Gastrocnemius medialis (tissue), 4 donors: ENCODE measurements around the gene ZNF79. TPM values are rescaled to one million over a fixed set of nuclear protein-coding genes. Genes with fewer than 3 reads are reported as not detected.
"Not testable (repeated sequence)": the region's sequence is repeated elsewhere in the genome, so short reads cannot be mapped to it uniquely, and the experiment has no call there.

Source experiments
- ATAC-seq, 2 donors: fragments of 150-250 bp; one replicate each; pipeline ENCODE4 v1.9.1; 2016
- DNase-seq, 2 donors: peaks; one replicate each; pipeline ENCODE4 v3.0.0-alpha.2; 2019
- H3K27ac ChIP-seq, 4 donors: fragments of 200-600 bp; sonication (generic); 1 replicate in 1 of 4; 2 replicates in 3 of 4; pipeline ENCODE4 v1.5.1; 2016 to 2018; ENCODE audit warnings: mild to moderate bottlenecking in 2 of 4, moderate library complexity in 1 of 4
- H3K27me3 ChIP-seq, 3 donors: fragments of 200-600 bp; sonication (generic) in 2 of 3; 1 replicate in 1 of 3; 2 replicates in 2 of 3; pipeline versions ENCODE4 v1.5.1 to v1.6.0; 2016 to 2019; ENCODE audit warnings: mild to moderate bottlenecking in 1 of 3, moderate library complexity in 1 of 3
- H3K36me3 ChIP-seq, 2 donors: fragments of 200-600 bp; sonication (generic) in 1 of 2; one replicate each; pipeline ENCODE4 v1.5.1; 2017 to 2018
- H3K4me1 ChIP-seq, 2 donors: fragments of 200-600 bp; sonication (generic) in 1 of 2; one replicate each; pipeline ENCODE4 v1.5.1; 2016 to 2017; ENCODE audit warnings: mild to moderate bottlenecking in 2 of 2
- H3K4me3 ChIP-seq, 4 donors: fragments of 200-600 bp; sonication (generic) in 3 of 4; 1 replicate in 1 of 4; 2 replicates in 3 of 4; pipeline ENCODE4 v1.5.1; 2016 to 2019; ENCODE audit warnings: mild to moderate bottlenecking in 2 of 4
- H3K9me3 ChIP-seq, 3 donors: fragments of 200-600 bp; sonication (generic) in 2 of 3; 1 replicate in 1 of 3; 2 replicates in 2 of 3; pipeline ENCODE4 v1.5.1; 2016 to 2019
- POLR2A ChIP-seq, 2 donors: fragments of 450-650 bp; IDR thresholded peaks; one replicate each; pipeline ENCODE4 v1.6.1; 2017; ENCODE audit warnings: antibody characterized with exemption in 2 of 2, mild to moderate bottlenecking in 2 of 2, moderate library complexity in 2 of 2
- in situ Hi-C, 4 donors: fragments of 200-750 bp; cut with MboI; loops; one replicate each; pipeline versions ENCODE4 v1.15.0 to v1.8.0; 2017; ENCODE audit warnings: low sequenced_read_pairs in 4 of 4
- intact Hi-C: fragments of 100-400 bp; cut with DNase I; formaldehyde crosslinking; loops from one replicate; pipeline ENCODE4 v1.15.1; 2023; ENCODE audit warnings: low total_unique reads
- total RNA-seq, 4 donors: library from RNA; depleted of rRNA; stranded (reverse); fragments of >200 nt; gene quantifications; one replicate each; pipeline versions ENCODE4 v1.1.0 to v1.2.3, GENCODE V29; 2016
- TF ChIP-seq, protein P1 (sequence below), 5 experiments: fragments of 450-650 bp in 3 of 5; fragments of 200-600 bp in 2 of 5; sonication (generic) in 2 of 5; IDR thresholded peaks in 4 of 5; conservative IDR thresholded peaks in 1 of 5; 1 replicate in 4 of 5; 2 replicates in 1 of 5; pipeline ENCODE4 v1.5.1; 2016 to 2019; ENCODE audit warnings: antibody characterized with exemption in 5 of 5, mild to moderate bottlenecking in 3 of 5, moderate library complexity in 3 of 5

ZNF79 gene
- total RNA-seq, 4 donors from 2014 or later = 3.9 to 9.3 (median 6.4) TPM

DNA sequence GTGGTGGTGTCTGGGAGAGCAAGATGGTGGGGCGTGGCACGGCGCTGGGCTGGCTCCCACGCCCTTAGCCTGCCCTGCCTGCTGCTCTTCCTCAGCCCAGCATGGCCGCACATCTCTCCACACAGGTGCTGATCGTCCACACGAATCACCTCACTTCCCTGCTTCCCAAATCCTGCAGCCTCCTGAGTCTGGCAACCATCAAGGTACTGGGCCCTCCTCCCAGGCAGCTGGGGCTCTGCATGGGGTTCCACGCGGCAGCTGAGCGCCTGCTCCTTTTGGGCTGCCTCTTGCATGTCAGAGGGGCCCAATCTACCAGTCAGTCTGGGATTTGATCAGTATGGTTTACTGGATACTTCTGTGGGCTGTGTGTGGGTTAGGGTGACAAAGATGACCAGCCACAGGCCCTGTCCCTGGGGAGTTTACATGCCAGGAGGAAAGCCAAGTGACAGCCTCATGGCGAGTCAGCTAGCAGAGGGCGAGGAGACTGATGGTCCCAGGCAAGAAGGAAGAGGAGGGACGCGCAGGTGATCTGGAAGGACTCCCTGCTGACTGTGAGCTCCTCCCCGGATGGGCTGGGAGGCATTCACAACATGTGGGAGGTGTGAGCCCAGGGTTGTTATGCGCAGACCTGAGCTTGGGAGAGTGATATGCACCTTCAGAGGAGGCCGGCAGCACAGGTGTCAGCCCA is 33.2 kb downstream of the ZNF79 start:
- peaks cover 13 to 23% of the 10 kb centered on the region in 2 donors for H3K4me1 ChIP-seq
- no peak overlapping the region for H3K4me3 ChIP-seq
- in situ Hi-C loops = no loop called here
- no peak for DNase-seq
- no peak for ATAC-seq
- no peaks in the 10 kb centered on the region for H3K9me3 ChIP-seq
- H3K27ac ChIP-seq = no peak overlapping the region
- intact Hi-C loops = loop anchor here (10.0 kb wide), 1 partner anchor 173 kb away; no protein-coding TSS in a partner anchor
- TF ChIP-seq, protein P1, sequence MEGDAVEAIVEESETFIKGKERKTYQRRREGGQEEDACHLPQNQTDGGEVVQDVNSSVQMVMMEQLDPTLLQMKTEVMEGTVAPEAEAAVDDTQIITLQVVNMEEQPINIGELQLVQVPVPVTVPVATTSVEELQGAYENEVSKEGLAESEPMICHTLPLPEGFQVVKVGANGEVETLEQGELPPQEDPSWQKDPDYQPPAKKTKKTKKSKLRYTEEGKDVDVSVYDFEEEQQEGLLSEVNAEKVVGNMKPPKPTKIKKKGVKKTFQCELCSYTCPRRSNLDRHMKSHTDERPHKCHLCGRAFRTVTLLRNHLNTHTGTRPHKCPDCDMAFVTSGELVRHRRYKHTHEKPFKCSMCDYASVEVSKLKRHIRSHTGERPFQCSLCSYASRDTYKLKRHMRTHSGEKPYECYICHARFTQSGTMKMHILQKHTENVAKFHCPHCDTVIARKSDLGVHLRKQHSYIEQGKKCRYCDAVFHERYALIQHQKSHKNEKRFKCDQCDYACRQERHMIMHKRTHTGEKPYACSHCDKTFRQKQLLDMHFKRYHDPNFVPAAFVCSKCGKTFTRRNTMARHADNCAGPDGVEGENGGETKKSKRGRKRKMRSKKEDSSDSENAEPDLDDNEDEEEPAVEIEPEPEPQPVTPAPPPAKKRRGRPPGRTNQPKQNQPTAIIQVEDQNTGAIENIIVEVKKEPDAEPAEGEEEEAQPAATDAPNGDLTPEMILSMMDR (IDR thresholded peaks at IDR 0.05 in 4 of 5, conservative IDR thresholded peaks at IDR 0.05 in 1 of 5) = no peak
- no peak for TF ChIP-seq POLR2A (IDR thresholded peaks at IDR 0.05)
- no peaks in the 10 kb centered on the region for H3K27me3 ChIP-seq
- peaks cover 0 to 66% of the 10 kb centered on the region in 2 donors for H3K36me3 ChIP-seq

DNA sequence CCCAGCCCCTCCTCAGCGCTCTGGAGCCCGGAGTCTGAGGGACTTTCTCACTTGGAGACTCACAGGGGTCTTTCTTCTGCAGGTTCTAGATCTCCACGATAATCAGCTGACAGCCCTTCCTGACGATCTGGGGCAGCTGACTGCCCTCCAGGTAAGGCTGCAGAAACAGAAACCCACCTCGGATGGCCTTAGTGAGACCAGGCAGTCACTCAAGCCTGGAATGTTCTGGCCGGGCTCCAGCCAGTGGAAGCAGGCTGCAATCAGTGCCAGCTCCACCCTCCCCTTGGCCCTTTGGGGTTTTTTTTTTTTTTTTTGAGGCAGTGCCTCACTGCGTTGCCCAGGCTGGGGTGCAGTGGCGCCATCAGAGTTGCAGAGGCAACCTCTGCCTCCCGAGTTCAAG is 34.7 kb downstream of the ZNF79 start:
- in situ Hi-C loops = no loop called here
- Histone ChIP-seq H3K36me3 (peaks cover 0 to 81% of the 10 kb centered on the region in 2 donors), H3K4me1 (peaks cover 4 to 10% of the 10 kb centered on the region in 2 donors), H3K9me3 (no peaks in the 10 kb centered on the region), H3K4me3 (no peak overlapping the region), H3K27ac (no peak overlapping the region), H3K27me3 (no peaks in the 10 kb centered on the region)
- TF ChIP-seq POLR2A (IDR thresholded peaks at IDR 0.05) = no peak
- TF ChIP-seq, protein P1 (IDR thresholded peaks at IDR 0.05 in 4 of 5, conservative IDR thresholded peaks at IDR 0.05 in 1 of 5) = no peak
- ATAC-seq (no peak), DNase-seq (no peak)
- intact Hi-C loops = loop anchor here (10.0 kb wide), 1 partner anchor 174 kb away; no protein-coding TSS in a partner anchor

- in situ Hi-C loops = no loop called here
- TF ChIP-seq, protein P1 (IDR thresholded peaks at IDR 0.05 in 4 of 5, conservative IDR thresholded peaks at IDR 0.05 in 1 of 5) = no peak
- TF ChIP-seq POLR2A (IDR thresholded peaks at IDR 0.05) = no peak
- Histone ChIP-seq H3K9me3 (no peaks in the 10 kb centered on the region), H3K4me1 (no peaks in the 10 kb centered on the region), H3K36me3 (peaks cover 0 to 77% of the 10 kb centered on the region in 2 donors), H3K4me3 (no peak overlapping the region), H3K27ac (peak overlapping the region in 1 of 4 donors; percentile 34), H3K27me3 (no peaks in the 10 kb centered on the region)
- intact Hi-C loops = no loop called here
- ATAC-seq (no peak), DNase-seq (no peak)
Observed at GRCh38 chr9:127463382-127463781, 39.2 kb downstream of the ZNF79 start.

- intact Hi-C loops (no loop called here), in situ Hi-C loops (no loop called here)
- Histone ChIP-seq H3K4me1 (no peaks in the 10 kb centered on the region), H3K27me3 (no peaks in the 10 kb centered on the region), H3K27ac (peak overlapping the region in 1 of 4 donors; percentile 34), H3K36me3 (peaks cover 0 to 76% of the 10 kb centered on the region in 2 donors), H3K4me3 (no peak overlapping the region), H3K9me3 (no peaks in the 10 kb centered on the region)
- peak in 1 of 2 donors; percentile 45 for DNase-seq
- TF ChIP-seq POLR2A (IDR thresholded peaks at IDR 0.05) = no peak
- TF ChIP-seq, protein P1 (IDR thresholded peaks at IDR 0.05 in 4 of 5, conservative IDR thresholded peaks at IDR 0.05 in 1 of 5) = no peak
- ATAC-seq = peak in 1 of 2 donors; percentile 67
Observed at GRCh38 chr9:127463911-127464310, 39.7 kb downstream of the ZNF79 start.

DNA sequence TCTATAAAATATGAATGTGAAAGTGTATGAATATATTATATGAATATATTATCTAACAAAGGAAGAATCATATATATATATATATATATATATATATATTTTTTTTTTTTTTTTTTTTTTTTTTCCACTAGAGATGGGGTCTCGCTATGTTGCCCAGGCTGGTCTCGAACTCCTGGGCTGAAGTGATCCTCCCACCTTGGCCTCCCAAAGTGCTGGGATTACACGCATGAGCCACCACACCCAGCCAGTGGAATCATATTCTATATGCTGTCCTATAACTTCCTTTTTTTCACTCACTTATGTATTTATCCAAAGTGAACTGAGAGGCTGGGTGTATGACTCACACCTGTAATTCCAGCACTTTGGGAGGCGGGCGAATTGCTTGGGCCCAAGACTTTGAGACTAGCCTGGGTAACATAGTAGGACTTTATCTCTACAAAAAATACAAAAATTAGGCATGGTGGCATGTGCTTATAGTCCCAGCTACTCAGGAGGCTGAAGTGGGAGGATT is 42.3 kb downstream of the ZNF79 start:
- H3K27ac ChIP-seq, DNase-seq, ATAC-seq, intact Hi-C loops, H3K9me3 ChIP-seq, H3K4me1 ChIP-seq, H3K4me3 ChIP-seq, in situ Hi-C loops, H3K27me3 ChIP-seq: not testable (repeated sequence)
- H3K36me3 ChIP-seq = peaks cover 0 to 65% of the 10 kb centered on the region in 2 donors
